K562 (cell line): ENCODE data around the gene STK32C. TPM values are rescaled to one million over a fixed set of nuclear protein-coding genes. Genes with fewer than 3 reads are reported as not detected.

Experiments used
- ATAC-seq: fragments of 200-7000 bp; cut with Tn5 transposase; 3 replicates; pipeline ENCODE4 v1.9.1; 2020; ENCODE audit warnings: moderate library complexity
- BruUV-seq: library from RNA; stranded (reverse); fragments of 400-500 nt; replicated peaks from 2 replicates; lab custom pipeline; 2021; lab: Mats Ljungman, UMichigan
- CTCF ChIA-PET: fragments of 300-600 bp; formaldehyde crosslinking; extraction: SDS; loops from one replicate; lab custom pipeline; 2021; ENCODE audit warnings: low intra/inter-chr PET ratio; lab: Yijun Ruan, JAX
- POLR2A ChIA-PET: fragments of 300-600, 350-650 bp; sonication (Branson Sonifier 250); formaldehyde crosslinking; extraction: SDS; loops from one replicate; lab custom pipeline; 2021; ENCODE audit warnings: antibody characterized with exemption, inconsistent platforms; lab: Yijun Ruan, JAX
- DNase-seq, 4 experiments: peaks; one replicate each; pipeline versions ENCODE4 v3.0.0 to v3.0.0-alpha.2; 2011 to 2018; ENCODE audit warnings: low spot score in 3 of 4, mixed read lengths in 3 of 4; ENCODE audit errors: extremely low read depth in 1 of 4
- FAIRE-seq: peaks from 2 replicates; lab custom pipeline; 2011; peaks lifted over from hg19 to GRCh38; lab: Jason Lieb, UNC
- H2AFZ ChIP-seq: 2 replicates; pipeline ENCODE4 v1.6.0; 2011; ENCODE audit warnings: low read depth, low read length, control low read depth, inconsistent platforms
- H3K27ac ChIP-seq: fragments of 200-600 bp; 3 replicates; pipeline ENCODE4 v1.8.0; 2011; ENCODE audit warnings: low read depth, mild to moderate bottlenecking, control low read depth, inconsistent platforms, low read length, moderate library complexity, mixed read lengths; ENCODE audit errors: extremely low read depth
- H3K27me3 ChIP-seq, 2 experiments: fragments of 300-600 bp in 1 of 2; 2 replicates in 1 of 2; 3 replicates in 1 of 2; pipeline versions ENCODE4 v1.6.0 to v1.8.0; 2011; ENCODE audit warnings: inconsistent platforms in 2 of 2, low read length in 2 of 2, mild to moderate bottlenecking in 1 of 2, mixed read lengths in 1 of 2, moderate library complexity in 1 of 2; ENCODE audit not compliant: control insufficient read depth in 2 of 2, insufficient read depth in 2 of 2
- H3K36me3 ChIP-seq: fragments of 300-600 bp; 3 replicates; pipeline ENCODE4 v1.8.0; 2011; ENCODE audit warnings: mild to moderate bottlenecking, low read length, inconsistent platforms; ENCODE audit not compliant: control insufficient read depth, insufficient read depth
- H3K4me1 ChIP-seq, 2 experiments: fragments of 200-600 bp in 1 of 2; replicated peaks in 1 of 2; 2 replicates in 1 of 2; 3 replicates in 1 of 2; pipeline versions ENCODE4 v1.5.1 to v1.8.0; 2011; ENCODE audit warnings: inconsistent platforms in 2 of 2, low read length in 2 of 2, mild to moderate bottlenecking in 1 of 2, mixed read lengths in 1 of 2, moderate library complexity in 1 of 2; ENCODE audit not compliant: control insufficient read depth in 2 of 2, insufficient read depth in 2 of 2
- H3K4me2 ChIP-seq: 2 replicates; pipeline ENCODE4 v1.6.1; 2011; ENCODE audit warnings: low read length, control low read depth, inconsistent platforms, mixed read lengths; ENCODE audit not compliant: insufficient read depth
- H3K4me3 ChIP-seq: fragments of 200-600 bp; sonication (generic), shearing (Covaris generic); 2 replicates; pipeline ENCODE4 v1.5.1; 2016; ENCODE audit warnings: control low read depth, inconsistent platforms
- H3K79me2 ChIP-seq: fragments of 200-600 bp; 3 replicates; pipeline ENCODE4 v1.8.0; 2011; ENCODE audit warnings: low read length, inconsistent platforms; ENCODE audit not compliant: control insufficient read depth, insufficient read depth
- H3K9ac ChIP-seq, 2 experiments: 2 replicates each; pipeline versions ENCODE4 v1.6.0 to v1.6.1; 2011; ENCODE audit warnings: low read depth in 2 of 2, low read length in 2 of 2, control low read depth in 1 of 2, inconsistent platforms in 1 of 2, mild to moderate bottlenecking in 1 of 2, mixed read lengths in 1 of 2; ENCODE audit not compliant: insufficient read depth in 1 of 2
- H3K9me1 ChIP-seq: one replicate; pipeline ENCODE4 v1.6.0; 2011; ENCODE audit warnings: inconsistent platforms, mild to moderate bottlenecking, low read length, moderate library complexity; ENCODE audit not compliant: control insufficient read depth, insufficient read depth
- H3K9me3 ChIP-seq: replicated peaks from 2 replicates; pipeline ENCODE4 v1.5.1; 2011; ENCODE audit warnings: low read depth, low read length, inconsistent platforms; ENCODE audit not compliant: control insufficient read depth, insufficient read depth
- H4K20me1 ChIP-seq: replicated peaks from 2 replicates; pipeline ENCODE4 v1.6.1; 2011; ENCODE audit warnings: low read length, inconsistent platforms, mixed read lengths; ENCODE audit not compliant: control insufficient read depth, insufficient read depth
- ATF7 ChIP-seq: fragments of 450-650 bp; IDR thresholded peaks from 2 replicates; pipeline ENCODE4 v1.7.1; 2014; ENCODE audit warnings: mild to moderate bottlenecking, moderate library complexity
- BCL6 ChIP-seq: fragments of 250-450 bp; sonication (Bioruptor Pico); IDR thresholded peaks from 2 replicates; pipeline ENCODE4 v1.4.0; 2020
- CEBPG ChIP-seq, 3 experiments: fragments of 200-800 bp in 1 of 3; sonication (Bioruptor generic) in 1 of 3; sonication (generic) in 1 of 3; formaldehyde crosslinking in 1 of 3; IDR thresholded peaks in 2 of 3; conservative IDR thresholded peaks in 1 of 3; 2 replicates each; pipeline versions ENCODE4 v1.6.1 to v1.8.0; 2016 to 2022; ENCODE audit warnings: missing compliant biosample characterization in 2 of 3, missing genetic modification characterization in 2 of 3, mild to moderate bottlenecking in 1 of 3, missing genetic modification reagents in 1 of 3
- DPF2 ChIP-seq: fragments of 450-650 bp; IDR thresholded peaks from 2 replicates; pipeline ENCODE4 v1.6.1; 2016
- ELF2 ChIP-seq: fragments of 250-450 bp; sonication (Bioruptor Pico); IDR thresholded peaks from 2 replicates; pipeline ENCODE4 v1.5.0; 2021; ENCODE audit warnings: mild to moderate bottlenecking
- FOXK2 ChIP-seq, 2 experiments: fragments of 450-650 bp; IDR thresholded peaks in 1 of 2; conservative IDR thresholded peaks in 1 of 2; 2 replicates each; pipeline ENCODE4 v1.6.1; 2016; ENCODE audit warnings: low read depth in 2 of 2, mild to moderate bottlenecking in 1 of 2
- HIVEP1 ChIP-seq: fragments of 250-450 bp; sonication (Bioruptor Pico); IDR thresholded peaks from 2 replicates; pipeline ENCODE4 v1.4.0; 2020; ENCODE audit warnings: mild to moderate bottlenecking
- HOXB6 ChIP-seq: fragments of 250-450 bp; sonication (Bioruptor Pico); IDR thresholded peaks from 2 replicates; pipeline ENCODE4 v1.5.1; 2022; ENCODE audit warnings: mild to moderate bottlenecking, borderline replicate concordance
- MCM2 ChIP-seq: fragments of 450-650 bp; IDR thresholded peaks from 2 replicates; pipeline ENCODE4 v1.6.1; 2017; ENCODE audit warnings: low read depth, mild to moderate bottlenecking
- NELFE ChIP-seq: IDR thresholded peaks from 2 replicates; pipeline ENCODE4 v1.6.1; 2011; ENCODE audit warnings: mild to moderate bottlenecking; ENCODE audit not compliant: insufficient read depth, insufficient read length
- PML ChIP-seq: IDR thresholded peaks from 2 replicates; pipeline ENCODE4 v1.6.1; 2012; ENCODE audit warnings: low read length, inconsistent platforms
- TCF7 ChIP-seq: sonication (generic); IDR thresholded peaks from 2 replicates; pipeline ENCODE4 v1.6.1; 2016; ENCODE audit warnings: antibody characterized with exemption, borderline replicate concordance
- ZNF57 ChIP-seq: fragments of 450-650 bp; formaldehyde crosslinking; IDR thresholded peaks from 2 replicates; pipeline ENCODE4 v1.4.0; 2020; ENCODE audit warnings: mild to moderate bottlenecking, moderate library complexity
- WGBS: fragments of 100-300 bp; shearing (Covaris generic); methylation state at CpG from one replicate; pipeline ENCODE4 v1.1.6; 2016; ENCODE audit warnings: low coverage, mixed read lengths; ENCODE audit not compliant: insufficient coverage; ENCODE audit errors: missing lambda C conversion rate; 5-methylcytosine and 5-hydroxymethylcytosine counted together
- in situ Hi-C: fragments of 300-500 bp; cut with MboI; formaldehyde crosslinking; loops from 4 replicates; pipeline ENCODE4 v1.15.0; 2018; ENCODE audit warnings: inconsistent platforms, mixed read lengths
- intact Hi-C: fragments of 100-400 bp; cut with micrococcal nuclease; formaldehyde crosslinking; loops from 2 replicates; pipeline ENCODE4 v1.14.2; 2022
- polyA plus RNA-seq, 8 experiments: library from polyadenylated mRNA; depleted of rRNA in 4 of 8; stranded (reverse) in 5 of 8; unstranded in 3 of 8; fragments of >200 nt; fragmentation: Nextera tagmentation in 2 of 8; fragmentation: Illumina TruSeq in 1 of 8; extraction: Ambion mirVana in 2 of 8; extraction: Trizol in 1 of 8; gene quantifications; 2 replicates each; pipeline versions ENCODE4 v1.2.1 to v1.2.3, GENCODE V29; 2011 to 2014; ENCODE audit warnings: inconsistent platforms in 1 of 8, missing spikeins in 1 of 8
- total RNA-seq, 7 experiments: library from RNA; depleted of rRNA in 6 of 7; stranded (reverse); fragments of >200 nt in 6 of 7; fragmentation: Illumina TruSeq in 2 of 7; extraction: Trizol in 2 of 7; gene quantifications; 2 replicates each; pipeline versions ENCODE4 v1.2.1 to v1.2.3, GENCODE V29; 2011 to 2021; ENCODE audit warnings: low replicate concordance in 1 of 7
- TF ChIP-seq, protein P1 (sequence below): fragments of 250-450 bp; sonication (Bioruptor Pico); IDR thresholded peaks from 2 replicates; pipeline ENCODE4 v1.8.0; 2022; ENCODE audit warnings: inconsistent platforms
- TF ChIP-seq, protein P2 (sequence below), 2 experiments: IDR thresholded peaks; 2 replicates each; pipeline ENCODE4 v1.6.1; 2012; ENCODE audit warnings: improper control_type of control experiment in 2 of 2, low read depth in 2 of 2, low read length in 2 of 2, borderline replicate concordance in 1 of 2
- TF ChIP-seq, protein P3 (sequence below): fragments of 450-650 bp; IDR thresholded peaks from 2 replicates; pipeline ENCODE4 v1.6.1; 2018; ENCODE audit warnings: mild to moderate bottlenecking, low read depth; ENCODE audit not compliant: partially characterized antibody

STK32C gene
- total and polyA plus RNA-seq, 9 of the 15 experiments (the other 6 are each of a cell fraction or from before 2014, with no cell fraction given), result 1.5 to 20.9 (median 6.5) TPM

DNA sequence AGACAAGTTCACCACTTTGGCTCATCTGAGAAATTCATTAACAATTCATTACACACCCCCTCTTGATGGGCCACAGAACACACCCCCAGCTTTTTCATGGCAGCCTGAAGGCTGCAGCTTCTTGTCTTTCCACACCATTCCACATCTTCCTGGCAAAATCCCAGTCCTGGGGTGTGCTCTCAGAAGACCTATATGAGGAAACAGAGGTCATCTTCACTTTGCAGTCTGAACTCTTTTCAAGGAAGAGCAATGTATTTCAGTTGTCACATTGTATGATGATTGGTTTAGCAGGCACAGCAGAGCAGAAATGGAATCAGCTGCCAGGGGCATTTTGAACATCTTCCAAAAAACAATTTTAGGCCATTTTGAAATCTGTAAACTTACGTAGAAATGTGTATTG lies 16.4 kb upstream of the STK32C start (continued):
- no peak for TF ChIP-seq HOXB6 (CRISPR knock-in tag)
- TF ChIP-seq, protein P1, sequence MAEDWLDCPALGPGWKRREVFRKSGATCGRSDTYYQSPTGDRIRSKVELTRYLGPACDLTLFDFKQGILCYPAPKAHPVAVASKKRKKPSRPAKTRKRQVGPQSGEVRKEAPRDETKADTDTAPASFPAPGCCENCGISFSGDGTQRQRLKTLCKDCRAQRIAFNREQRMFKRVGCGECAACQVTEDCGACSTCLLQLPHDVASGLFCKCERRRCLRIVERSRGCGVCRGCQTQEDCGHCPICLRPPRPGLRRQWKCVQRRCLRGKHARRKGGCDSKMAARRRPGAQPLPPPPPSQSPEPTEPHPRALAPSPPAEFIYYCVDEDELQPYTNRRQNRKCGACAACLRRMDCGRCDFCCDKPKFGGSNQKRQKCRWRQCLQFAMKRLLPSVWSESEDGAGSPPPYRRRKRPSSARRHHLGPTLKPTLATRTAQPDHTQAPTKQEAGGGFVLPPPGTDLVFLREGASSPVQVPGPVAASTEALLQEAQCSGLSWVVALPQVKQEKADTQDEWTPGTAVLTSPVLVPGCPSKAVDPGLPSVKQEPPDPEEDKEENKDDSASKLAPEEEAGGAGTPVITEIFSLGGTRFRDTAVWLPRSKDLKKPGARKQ, result no peak

DNA sequence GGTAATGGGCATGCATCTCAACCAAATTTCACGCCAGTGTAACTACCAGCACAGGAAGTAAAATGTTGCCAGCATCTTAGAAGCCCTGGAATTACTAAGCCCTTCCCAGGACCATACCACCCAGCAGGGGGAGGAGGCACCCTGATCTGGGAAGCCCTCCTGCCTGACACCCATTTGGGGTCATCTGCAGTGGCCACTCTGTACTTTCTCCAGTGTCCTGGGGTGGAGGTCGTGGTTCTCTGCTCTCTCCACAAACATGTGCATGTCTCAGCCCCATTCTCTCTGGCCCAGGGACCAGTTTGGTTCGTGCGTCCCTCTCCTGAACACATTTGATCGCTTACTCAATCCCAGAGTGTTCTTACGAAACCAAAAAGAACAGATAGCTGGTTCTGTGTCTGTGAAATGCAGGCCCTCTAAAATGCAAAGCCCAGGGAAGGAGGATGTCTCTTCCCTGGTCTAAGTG lies 14.9 kb upstream of the STK32C start:
- ChIA-PET CTCF (no interaction called here), POLR2A (no interaction called here)
- 74% methylated on average over 3 of the region's 6 CpGs for WGBS
- Histone ChIP-seq H3K4me3 (no peak overlapping the region), H3K4me2 (no peak overlapping the region), H3K27me3 (no peaks in the 10 kb centered on the region), H4K20me1 (no peaks in the 10 kb centered on the region; the same call in 1 of the 2 replicates), H3K9ac (no peak overlapping the region), H3K9me1 (peaks cover 8% of the 10 kb centered on the region), H3K36me3 (peaks cover 32% of the 10 kb centered on the region; the same call in 2 of the 3 replicates), H3K79me2 (peaks cover 21% of the 10 kb centered on the region), H3K4me1 (peaks cover 21 to 32% of the 10 kb centered on the region in 2 experiments; a peak in 4 of 5 replicates), H3K27ac (no peak overlapping the region; the same call in 2 of the 3 replicates), H2AFZ (no peak overlapping the region), H3K9me3 (no peaks in the 10 kb centered on the region)
- intact Hi-C loops (no loop called here), in situ Hi-C loops (no loop called here)
- FAIRE-seq (no peak), ATAC-seq (no peak), DNase-seq (no peak)
- no TSS peak for BruUV-seq
- TF ChIP-seq TCF7 (no peak), FOXK2 (conservative IDR thresholded peaks at IDR 0.05 in 1 of 2, IDR thresholded peaks at IDR 0.05 in 1 of 2; ENCODE audit: low read depth in 2 of 2) (0 out of 4 replicates have a peak, but pooled peaks of 1 of the 2 experiments have one; percentile 27), ATF7 (peak; percentile 75), DPF2 (no peak), NELFE (no peak), BCL6 (CRISPR knock-in tag) (no peak), MCM2 (no peak), ELF2 (CRISPR knock-in tag) (no peak), CEBPG (CRISPR knock-in tag; IDR thresholded peaks at IDR 0.05) (peak; percentile 22; the same call in 1 of the 2 replicates), CEBPG (tag; conservative IDR thresholded peaks at IDR 0.05 in 1 of 2, IDR thresholded peaks at IDR 0.05 in 1 of 2) (peak in 1 of 2 experiments; percentile 49; a peak in 1 of 4 replicates), PML (no peak), HIVEP1 (CRISPR knock-in tag) (no peak), ZNF57 (CRISPR knock-in tag) (no peak)
- TF ChIP-seq, protein P2, sequence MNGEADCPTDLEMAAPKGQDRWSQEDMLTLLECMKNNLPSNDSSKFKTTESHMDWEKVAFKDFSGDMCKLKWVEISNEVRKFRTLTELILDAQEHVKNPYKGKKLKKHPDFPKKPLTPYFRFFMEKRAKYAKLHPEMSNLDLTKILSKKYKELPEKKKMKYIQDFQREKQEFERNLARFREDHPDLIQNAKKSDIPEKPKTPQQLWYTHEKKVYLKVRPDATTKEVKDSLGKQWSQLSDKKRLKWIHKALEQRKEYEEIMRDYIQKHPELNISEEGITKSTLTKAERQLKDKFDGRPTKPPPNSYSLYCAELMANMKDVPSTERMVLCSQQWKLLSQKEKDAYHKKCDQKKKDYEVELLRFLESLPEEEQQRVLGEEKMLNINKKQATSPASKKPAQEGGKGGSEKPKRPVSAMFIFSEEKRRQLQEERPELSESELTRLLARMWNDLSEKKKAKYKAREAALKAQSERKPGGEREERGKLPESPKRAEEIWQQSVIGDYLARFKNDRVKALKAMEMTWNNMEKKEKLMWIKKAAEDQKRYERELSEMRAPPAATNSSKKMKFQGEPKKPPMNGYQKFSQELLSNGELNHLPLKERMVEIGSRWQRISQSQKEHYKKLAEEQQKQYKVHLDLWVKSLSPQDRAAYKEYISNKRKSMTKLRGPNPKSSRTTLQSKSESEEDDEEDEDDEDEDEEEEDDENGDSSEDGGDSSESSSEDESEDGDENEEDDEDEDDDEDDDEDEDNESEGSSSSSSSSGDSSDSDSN (IDR thresholded peaks at IDR 0.05; ENCODE audit: borderline replicate concordance in 1 of 2, low read depth in 2 of 2, low read length in 2 of 2), result no peak
- TF ChIP-seq, protein P3, sequence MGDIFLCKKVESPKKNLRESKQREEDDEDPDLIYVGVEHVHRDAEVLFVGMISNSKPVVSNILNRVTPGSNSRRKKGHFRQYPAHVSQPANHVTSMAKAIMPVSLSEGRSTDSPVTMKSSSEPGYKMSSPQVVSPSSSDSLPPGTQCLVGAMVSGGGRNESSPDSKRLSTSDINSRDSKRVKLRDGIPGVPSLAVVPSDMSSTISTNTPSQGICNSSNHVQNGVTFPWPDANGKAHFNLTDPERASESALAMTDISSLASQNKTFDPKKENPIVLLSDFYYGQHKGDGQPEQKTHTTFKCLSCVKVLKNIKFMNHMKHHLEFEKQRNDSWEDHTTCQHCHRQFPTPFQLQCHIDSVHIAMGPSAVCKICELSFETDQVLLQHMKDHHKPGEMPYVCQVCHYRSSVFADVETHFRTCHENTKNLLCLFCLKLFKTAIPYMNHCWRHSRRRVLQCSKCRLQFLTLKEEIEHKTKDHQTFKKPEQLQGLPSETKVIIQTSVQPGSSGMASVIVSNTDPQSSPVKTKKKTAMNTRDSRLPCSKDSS, result no peak
